CD14-positive monocyte (primary cell): ENCODE results near the gene TMEM237. TPM values are rescaled to one million over a fixed set of nuclear protein-coding genes. Genes with fewer than 3 reads are reported as not detected.

ENCODE experiments used
- DNase-seq, 3 donors: peaks; one replicate each; pipeline ENCODE4 v3.0.0-alpha.2; 2011 to 2022
- H2AFZ ChIP-seq: 2 replicates; pipeline ENCODE4 v1.6.0; 2012; ENCODE audit warnings: mild to moderate bottlenecking, low read depth, low read length, inconsistent platforms; ENCODE audit not compliant: insufficient read depth, poor library complexity, severe bottlenecking
- H3K27ac ChIP-seq, 2 donors: 1 replicate in 1 of 2; 2 replicates in 1 of 2; pipeline ENCODE4 v1.5.1; 2012 to 2013; ENCODE audit warnings: low read length in 2 of 2, control low read depth in 1 of 2, inconsistent platforms in 1 of 2, low read depth in 1 of 2, mild to moderate bottlenecking in 1 of 2
- H3K27me3 ChIP-seq, 2 donors: one replicate each; pipeline versions ENCODE4 v1.6.0 to v1.6.1; 2011 to 2013; ENCODE audit warnings: low read length in 2 of 2; ENCODE audit not compliant: control insufficient read depth in 2 of 2, insufficient read depth in 2 of 2
- H3K36me3 ChIP-seq, 2 donors: replicated peaks in 1 of 2; 1 replicate in 1 of 2; 2 replicates in 1 of 2; pipeline versions ENCODE4 v1.5.1 to v1.6.1; 2012 to 2013; ENCODE audit warnings: low read length in 2 of 2, control low read depth in 1 of 2, inconsistent platforms in 1 of 2, mild to moderate bottlenecking in 1 of 2; ENCODE audit not compliant: insufficient read depth in 2 of 2, control insufficient read depth in 1 of 2
- H3K4me1 ChIP-seq, 2 donors: 1 replicate in 1 of 2; 2 replicates in 1 of 2; pipeline versions ENCODE4 v1.5.1 to v1.6.1; 2012 to 2013; ENCODE audit warnings: low read length in 2 of 2, control low read depth in 1 of 2, inconsistent platforms in 1 of 2, mild to moderate bottlenecking in 1 of 2, moderate library complexity in 1 of 2; ENCODE audit not compliant: insufficient read depth in 2 of 2, control insufficient read depth in 1 of 2
- H3K4me2 ChIP-seq: replicated peaks from 2 replicates; pipeline ENCODE3; 2012; ENCODE audit warnings: low read length, moderate library complexity, mild to moderate bottlenecking; ENCODE audit not compliant: poor library complexity, severe bottlenecking; ENCODE audit errors: extremely low read depth
- H3K4me3 ChIP-seq, 3 experiments: fragments of 200-600 bp in 1 of 3; sonication (generic) in 1 of 3; replicated peaks in 1 of 3; 1 replicate in 2 of 3; 2 replicates in 1 of 3; pipeline ENCODE4 v1.5.1; 2011 to 2013; ENCODE audit warnings: low read length in 3 of 3, mild to moderate bottlenecking in 3 of 3, control low read depth in 2 of 3, low read depth in 2 of 3, inconsistent platforms in 1 of 3, moderate library complexity in 1 of 3
- H3K79me2 ChIP-seq: 2 replicates; pipeline ENCODE4 v1.6.0; 2012; ENCODE audit warnings: mild to moderate bottlenecking, control low read depth, inconsistent platforms, low read length, moderate library complexity; ENCODE audit not compliant: insufficient read depth
- H3K9ac ChIP-seq: 2 replicates; pipeline ENCODE4 v1.6.0; 2017; ENCODE audit warnings: low read length, mild to moderate bottlenecking; ENCODE audit not compliant: insufficient read depth, poor library complexity, severe bottlenecking
- H3K9me3 ChIP-seq, 2 donors: replicated peaks in 1 of 2; 1 replicate in 1 of 2; 2 replicates in 1 of 2; pipeline versions ENCODE4 v1.5.1 to v1.6.1; 2012 to 2013; ENCODE audit warnings: low read length in 2 of 2, control low read depth in 1 of 2; ENCODE audit not compliant: control insufficient read depth in 1 of 2, insufficient read depth in 1 of 2
- H4K20me1 ChIP-seq: 2 replicates; pipeline ENCODE4 v1.6.0; 2012; ENCODE audit warnings: mild to moderate bottlenecking, low read length, control low read depth, moderate library complexity; ENCODE audit not compliant: insufficient read depth
- H3K27ac Mint-ChIP-seq, 7 donors: one replicate each; pipeline ENCODE4 v1.8.0; 2020; ENCODE audit warnings: mild to moderate bottlenecking in 7 of 7, mixed read lengths in 7 of 7, moderate library complexity in 6 of 7, inconsistent platforms in 2 of 7
- H3K27me3 Mint-ChIP-seq, 3 donors: one replicate each; pipeline ENCODE4 v1.8.0; 2021 to 2022; ENCODE audit warnings: low read depth in 3 of 3, mild to moderate bottlenecking in 3 of 3, mixed read lengths in 3 of 3, moderate library complexity in 3 of 3, inconsistent platforms in 1 of 3
- H3K36me3 Mint-ChIP-seq, 2 donors: one replicate each; pipeline ENCODE4 v1.8.0; 2020; ENCODE audit warnings: mixed read lengths in 2 of 2, inconsistent platforms in 1 of 2, mild to moderate bottlenecking in 1 of 2
- H3K4me1 Mint-ChIP-seq: one replicate; pipeline ENCODE4 v1.8.0; 2020; ENCODE audit warnings: mild to moderate bottlenecking, mixed read lengths
- H3K4me3 Mint-ChIP-seq, 2 donors: one replicate each; pipeline ENCODE4 v1.8.0; 2020; ENCODE audit warnings: mild to moderate bottlenecking in 2 of 2, mixed read lengths in 2 of 2, moderate library complexity in 1 of 2
- H3K9me3 Mint-ChIP-seq, 7 donors: one replicate each; pipeline ENCODE4 v1.8.0; 2020 to 2022; ENCODE audit warnings: mixed read lengths in 7 of 7, mild to moderate bottlenecking in 6 of 7, moderate library complexity in 6 of 7, inconsistent platforms in 2 of 7
- WGBS: methylation state at CpG from one replicate; pipeline ENCODE4 v1.1.5; 2013; ENCODE audit warnings: missing lambda C conversion rate; ENCODE audit not compliant: insufficient coverage; 5-methylcytosine and 5-hydroxymethylcytosine counted together
- intact Hi-C, 2 donors: fragments of 100-400 bp; cut with micrococcal nuclease; formaldehyde crosslinking; loops; one replicate each; pipeline versions ENCODE4 v1.15.0 to v1.15.1; 2023
- polyA plus RNA-seq, 3 donors: library from polyadenylated mRNA; depleted of rRNA in 1 of 3; unstranded in 2 of 3; stranded (reverse) in 1 of 3; fragments of 300-500 nt in 2 of 3; fragments of >200 nt in 1 of 3; fragmentation: Illumina TruSeq in 2 of 3; gene quantifications; 1 replicate in 2 of 3; 2 replicates in 1 of 3; pipeline ENCODE4 v1.2.3, GENCODE V29; 2012 to 2021
- TF ChIP-seq, protein P1 (sequence below): fragments of 200-600 bp; IDR thresholded peaks from one replicate; pipeline ENCODE4 v1.8.0; 2022; ENCODE audit warnings: antibody characterized with exemption, mild to moderate bottlenecking

The TMEM237 gene
- polyA plus RNA-seq, 3 donors: 0.33 to 1.0 (median 0.53) TPM

DNA sequence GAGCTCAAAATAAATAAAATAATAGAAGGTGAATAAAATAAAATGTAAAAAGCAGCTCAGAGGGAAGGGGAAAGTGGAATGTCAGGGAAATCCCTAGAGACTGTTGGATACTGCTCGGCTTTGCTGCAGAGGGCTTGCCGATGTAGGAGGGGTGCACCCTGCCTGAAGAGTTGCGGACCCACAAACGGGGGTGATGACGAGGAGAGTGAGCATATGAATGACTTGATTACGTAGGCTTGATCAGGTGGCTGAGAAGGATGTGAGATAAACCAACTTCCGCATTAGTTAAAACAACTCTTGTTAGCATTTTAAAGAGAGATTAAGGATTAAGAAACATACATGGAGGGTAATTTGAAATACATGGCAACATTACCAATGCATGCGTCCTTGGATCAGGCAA, 21.0 kb upstream of the TMEM237 start:
- no peak overlapping the region for H3K9ac ChIP-seq
- 82% methylated on average over 7 of the region's 8 CpGs for whole genome bisulfite sequencing
- H3K27me3 Mint-ChIP-seq: peaks cover 2 to 4% (median 2%) of the 10 kb centered on the region in 3 donors
- no peaks in the 10 kb centered on the region for H3K36me3 Mint-ChIP-seq
- no peak overlapping the region for H3K4me3 ChIP-seq
- H3K27ac Mint-ChIP-seq: no peak overlapping the region
- H3K27ac ChIP-seq: no peak overlapping the region
- H3K4me3 Mint-ChIP-seq: no peak overlapping the region
- no peaks in the 10 kb centered on the region for H3K36me3 ChIP-seq
- TF ChIP-seq, protein P1, sequence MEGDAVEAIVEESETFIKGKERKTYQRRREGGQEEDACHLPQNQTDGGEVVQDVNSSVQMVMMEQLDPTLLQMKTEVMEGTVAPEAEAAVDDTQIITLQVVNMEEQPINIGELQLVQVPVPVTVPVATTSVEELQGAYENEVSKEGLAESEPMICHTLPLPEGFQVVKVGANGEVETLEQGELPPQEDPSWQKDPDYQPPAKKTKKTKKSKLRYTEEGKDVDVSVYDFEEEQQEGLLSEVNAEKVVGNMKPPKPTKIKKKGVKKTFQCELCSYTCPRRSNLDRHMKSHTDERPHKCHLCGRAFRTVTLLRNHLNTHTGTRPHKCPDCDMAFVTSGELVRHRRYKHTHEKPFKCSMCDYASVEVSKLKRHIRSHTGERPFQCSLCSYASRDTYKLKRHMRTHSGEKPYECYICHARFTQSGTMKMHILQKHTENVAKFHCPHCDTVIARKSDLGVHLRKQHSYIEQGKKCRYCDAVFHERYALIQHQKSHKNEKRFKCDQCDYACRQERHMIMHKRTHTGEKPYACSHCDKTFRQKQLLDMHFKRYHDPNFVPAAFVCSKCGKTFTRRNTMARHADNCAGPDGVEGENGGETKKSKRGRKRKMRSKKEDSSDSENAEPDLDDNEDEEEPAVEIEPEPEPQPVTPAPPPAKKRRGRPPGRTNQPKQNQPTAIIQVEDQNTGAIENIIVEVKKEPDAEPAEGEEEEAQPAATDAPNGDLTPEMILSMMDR: no peak
- no peaks in the 10 kb centered on the region for H3K79me2 ChIP-seq
- no peaks in the 10 kb centered on the region for H3K9me3 Mint-ChIP-seq
- intact Hi-C loops: no loop called here
- no peak for DNase-seq
- H3K4me1 ChIP-seq: peaks cover 0 to 6% of the 10 kb centered on the region in 2 donors
- H3K27me3 ChIP-seq: no peaks in the 10 kb centered on the region
- H2AFZ ChIP-seq: no peak overlapping the region
- H3K4me1 Mint-ChIP-seq: peaks cover 18% of the 10 kb centered on the region
- H3K9me3 ChIP-seq: no peaks in the 10 kb centered on the region
- H4K20me1 ChIP-seq: no peaks in the 10 kb centered on the region
- H3K4me2 ChIP-seq: no peak overlapping the region

DNA sequence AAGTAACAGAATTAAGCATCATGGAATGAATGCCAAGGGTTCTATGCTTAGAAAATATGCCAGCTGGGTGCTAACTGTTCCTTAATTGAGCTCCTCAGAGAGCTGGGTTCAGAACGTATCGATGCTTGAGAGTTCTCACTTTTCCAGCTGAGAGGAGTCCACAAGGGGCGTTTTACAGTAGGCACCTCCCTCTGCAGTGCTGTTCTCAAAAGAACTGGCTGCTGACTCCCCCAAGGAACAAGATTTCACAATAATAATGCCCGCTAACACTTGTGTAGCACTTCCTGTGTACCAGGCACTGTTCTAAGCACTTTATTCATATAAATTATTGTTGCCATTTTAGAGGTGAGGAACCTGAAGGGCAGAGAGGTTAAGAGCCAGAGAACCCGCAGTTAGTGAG, 18.1 kb upstream of the TMEM237 start:
- peak in 1 of 3 donors; percentile 29 for DNase-seq

More for the DNA sequence above, 18.1 kb upstream of the TMEM237 start:
- H3K27me3 ChIP-seq: no peaks in the 10 kb centered on the region
- H2AFZ ChIP-seq: peak overlapping the region; percentile 69
- Mint-ChIP-seq H3K9me3 (no peaks in the 10 kb centered on the region), H3K4me3 (peak overlapping the region in 1 of 2 donors; percentile 54), H3K27ac (peak overlapping the region in 5 of 7 donors; percentile 22 to 71 (median 53)), H3K27me3 (peaks cover 2% of the 10 kb centered on the region in 3 donors), H3K36me3 (no peaks in the 10 kb centered on the region), H3K4me1 (peaks cover 22% of the 10 kb centered on the region)
- WGBS: 8% methylated on average over 2 of the region's 5 CpGs
- no peak overlapping the region for H3K4me2 ChIP-seq
- H3K9me3 ChIP-seq: no peaks in the 10 kb centered on the region
- H3K27ac ChIP-seq: no peak overlapping the region
- H4K20me1 ChIP-seq: no peaks in the 10 kb centered on the region
- no peak overlapping the region for H3K4me3 ChIP-seq
- no peaks in the 10 kb centered on the region for H3K79me2 ChIP-seq
- H3K9ac ChIP-seq: no peak overlapping the region
- intact Hi-C loops: no loop called here
- no peaks in the 10 kb centered on the region for H3K36me3 ChIP-seq
- H3K4me1 ChIP-seq: peaks cover 0 to 6% of the 10 kb centered on the region in 2 donors
- TF ChIP-seq, protein P1: no peak
